HG02840 (cell line): ENCODE data around the gene C11orf24.
"Not testable (repeated sequence)": the region's sequence is repeated elsewhere in the genome, so short reads cannot be mapped to it uniquely, and the experiment has no call there.

Experiments
- ATAC-seq: cut with Tn5 transposase; IDR thresholded peaks from one replicate; pipeline ENCODE4 v1.9.1; 2021; ENCODE audit warnings: mild to moderate bottlenecking, moderate library complexity, moderate number of reproducible peaks; ENCODE audit not compliant: unreplicated experiment, low FRiP score

The C11orf24 gene

GRCh38 chr11:68300076-68300830 is 28.5 kb upstream of the C11orf24 start:
- ATAC-seq = no peak

GRCh38 chr11:68299517-68299879 is 27.7 kb upstream of the C11orf24 start:
- not testable (repeated sequence) for ATAC-seq

GRCh38 chr11:68298659-68299516 is 27.1 kb upstream of the C11orf24 start:
- ATAC-seq = no peak

- no peak for ATAC-seq
Measured at GRCh38 chr11:68297812-68298658, 26.3 kb upstream of the C11orf24 start.

- ATAC-seq = no peak
Measured at GRCh38 chr11:68297494-68297811, 25.7 kb upstream of the C11orf24 start.

GRCh38 chr11:68297052-68297378 is 25.2 kb upstream of the C11orf24 start:
- ATAC-seq = no peak

- no peak for ATAC-seq
Measured at GRCh38 chr11:68296344-68297051, 24.7 kb upstream of the C11orf24 start.

GRCh38 chr11:68295940-68296339 is 24.2 kb upstream of the C11orf24 start:
- ATAC-seq = no peak

- ATAC-seq = no peak
Measured at GRCh38 chr11:68295271-68295670, 23.5 kb upstream of the C11orf24 start.

GRCh38 chr11:68293708-68294107 is 21.9 kb upstream of the C11orf24 start:
- no peak for ATAC-seq

- ATAC-seq = no peak
Measured at GRCh38 chr11:68289456-68289855, 17.7 kb upstream of the C11orf24 start.

GRCh38 chr11:68287419-68287818 is 15.6 kb upstream of the C11orf24 start:
- no peak for ATAC-seq

- not testable (repeated sequence) for ATAC-seq
Measured at GRCh38 chr11:68284588-68284987, 12.8 kb upstream of the C11orf24 start.

GRCh38 chr11:68282861-68283230 is 11.1 kb upstream of the C11orf24 start:
- no peak for ATAC-seq

GRCh38 chr11:68282141-68282860 is 10.5 kb upstream of the C11orf24 start:
- ATAC-seq = no peak

- no peak for ATAC-seq
Measured at GRCh38 chr11:68279676-68280075, 7.9 kb upstream of the C11orf24 start.

- no peak for ATAC-seq
Measured at GRCh38 chr11:68276861-68277260, 5.1 kb upstream of the C11orf24 start.

- no peak for ATAC-seq
Measured at GRCh38 chr11:68275721-68276507, 4.1 kb upstream of the C11orf24 start.

GRCh38 chr11:68274306-68274705 is 2.5 kb upstream of the C11orf24 start:
- no peak for ATAC-seq
